GM21360 (cell line): Measurements from ENCODE around the gene ZBBX.

Source experiments
- ATAC-seq: cut with Tn5 transposase; IDR thresholded peaks from one replicate; pipeline ENCODE4 v1.9.1; 2021; ENCODE audit warnings: mild to moderate bottlenecking, moderate library complexity; ENCODE audit not compliant: unreplicated experiment

Gene ZBBX

DNA sequence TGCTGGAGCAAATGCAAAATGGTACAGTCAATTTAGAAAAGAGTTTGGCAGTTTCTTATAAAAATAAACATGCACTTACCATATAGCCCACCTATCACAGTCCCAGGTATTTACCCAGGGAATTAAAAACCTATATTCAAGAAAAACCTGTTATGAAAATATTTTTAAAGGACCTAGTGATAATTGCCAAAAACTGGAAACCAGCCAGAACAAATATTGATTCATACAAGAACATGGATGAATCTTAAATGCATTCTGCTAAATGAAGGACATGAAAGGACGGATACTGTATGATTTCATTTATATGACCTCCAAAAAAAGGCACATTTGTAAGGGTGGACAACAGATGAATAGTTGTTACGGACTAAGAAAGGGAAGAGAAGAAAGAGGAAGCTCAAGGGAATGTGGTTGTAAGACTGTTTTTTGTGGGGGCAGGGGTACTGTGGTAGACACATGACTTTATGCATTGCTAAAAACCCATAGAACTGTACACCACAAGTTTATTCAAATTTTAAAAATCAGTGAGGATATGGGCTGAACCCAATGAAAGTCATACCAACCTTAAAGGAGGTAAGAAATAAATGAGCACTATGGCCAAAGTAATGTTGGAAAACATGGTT lies 61.0 kb downstream of the ZBBX start:
- ATAC-seq, result no peak

DNA sequence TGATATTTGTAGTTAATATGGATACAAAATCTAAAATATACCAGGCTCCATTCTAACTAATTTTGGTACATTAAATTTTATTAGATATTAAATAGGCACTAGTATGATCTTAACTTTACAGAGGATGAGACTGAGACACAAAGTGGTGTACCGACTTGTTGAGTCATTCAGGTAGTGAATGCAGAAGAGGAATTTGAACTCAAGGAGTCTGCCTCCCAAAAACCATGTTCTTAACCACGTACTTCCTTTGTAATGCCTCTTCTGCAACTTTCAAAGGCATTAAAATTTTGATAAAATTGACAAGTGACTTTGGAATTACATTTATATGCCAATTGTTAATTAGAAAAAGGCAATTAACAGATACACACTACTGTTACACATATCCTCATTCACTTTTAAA lies 61.8 kb downstream of the ZBBX start:
- no peak for ATAC-seq

DNA sequence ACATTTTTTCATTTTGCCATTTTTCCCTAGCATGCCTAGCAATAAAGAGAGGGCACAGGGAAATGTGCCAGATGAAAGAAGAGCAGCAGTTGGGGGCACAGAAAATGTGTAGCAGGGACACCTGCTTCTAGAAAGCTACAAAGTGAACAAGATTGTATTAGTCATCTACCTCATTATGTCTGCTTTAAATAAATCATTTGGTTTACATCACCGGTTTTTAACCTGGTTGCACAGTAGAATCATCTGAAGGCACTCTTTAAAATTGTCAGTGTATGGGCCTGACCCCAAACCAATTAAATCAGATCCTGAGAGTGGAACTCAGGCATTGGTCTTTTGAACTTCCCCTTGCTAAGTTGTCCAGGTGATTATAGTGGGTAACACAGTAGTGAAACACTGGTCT lies 73.8 kb downstream of the ZBBX start:
- ATAC-seq, result no peak

DNA sequence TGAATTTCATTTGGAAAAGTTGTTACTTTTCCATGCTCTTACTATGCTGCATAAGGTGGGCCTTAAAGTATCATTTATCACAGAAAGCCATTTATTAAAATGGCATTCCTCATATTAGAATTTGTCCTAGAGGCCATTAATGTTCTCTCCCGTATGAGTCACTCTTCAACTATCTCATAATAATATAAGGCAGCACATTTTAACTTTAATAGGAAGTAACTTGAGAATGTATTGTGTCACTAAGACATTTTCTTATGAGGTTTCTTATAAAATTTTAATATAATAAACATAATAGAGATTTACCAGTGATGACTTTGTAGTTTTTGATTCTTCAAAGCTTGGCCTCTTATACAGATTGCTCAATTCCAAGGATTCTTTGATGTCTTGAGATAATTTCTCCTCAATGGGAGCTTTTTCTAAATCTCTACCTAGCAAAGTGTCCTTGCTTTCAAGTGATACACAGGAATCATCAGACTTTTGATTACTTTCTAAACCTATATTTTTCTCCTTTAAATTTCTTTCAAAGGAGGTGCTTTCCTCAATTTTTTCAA lies 74.7 kb downstream of the ZBBX start:
- ATAC-seq, result no peak

DNA sequence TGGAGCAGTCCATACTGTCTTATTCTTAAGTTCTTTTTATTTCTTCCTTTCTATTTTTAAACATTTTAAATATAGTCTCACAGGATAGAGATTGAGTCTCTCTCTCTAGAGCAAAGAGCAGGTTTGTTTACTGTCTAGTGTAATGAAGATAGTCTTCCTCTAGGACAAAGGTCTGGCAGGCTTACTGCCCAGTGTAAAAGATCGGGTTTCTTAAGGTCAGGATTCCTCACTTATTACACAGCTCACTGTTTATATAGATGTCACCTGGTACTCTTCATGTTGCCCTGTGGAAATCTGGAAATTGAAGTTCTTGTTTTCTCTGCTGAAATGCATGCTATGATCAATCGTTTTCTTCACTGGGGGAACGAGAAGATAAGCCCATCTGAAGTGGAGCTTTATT lies 76.0 kb downstream of the ZBBX start:
- ATAC-seq, result no peak

DNA sequence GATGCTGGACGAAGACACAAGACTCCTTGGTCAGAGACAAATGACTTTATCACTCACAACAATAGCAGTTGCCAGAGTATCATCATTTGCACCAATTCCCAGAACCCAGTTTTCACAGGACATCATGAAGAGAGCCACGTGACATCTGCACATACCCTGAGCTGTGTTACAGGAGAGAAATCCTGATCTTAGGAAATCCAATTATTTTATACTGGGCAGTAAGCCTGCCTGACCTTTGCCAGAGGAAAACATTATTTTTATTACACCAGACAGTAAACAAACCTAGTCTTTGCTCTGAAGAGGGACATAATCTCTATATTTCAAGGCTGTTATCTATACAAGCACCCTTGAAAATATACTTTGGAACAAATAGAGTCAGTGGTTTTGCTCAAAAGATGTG lies 77.4 kb downstream of the ZBBX start:
- ATAC-seq, result no peak

DNA sequence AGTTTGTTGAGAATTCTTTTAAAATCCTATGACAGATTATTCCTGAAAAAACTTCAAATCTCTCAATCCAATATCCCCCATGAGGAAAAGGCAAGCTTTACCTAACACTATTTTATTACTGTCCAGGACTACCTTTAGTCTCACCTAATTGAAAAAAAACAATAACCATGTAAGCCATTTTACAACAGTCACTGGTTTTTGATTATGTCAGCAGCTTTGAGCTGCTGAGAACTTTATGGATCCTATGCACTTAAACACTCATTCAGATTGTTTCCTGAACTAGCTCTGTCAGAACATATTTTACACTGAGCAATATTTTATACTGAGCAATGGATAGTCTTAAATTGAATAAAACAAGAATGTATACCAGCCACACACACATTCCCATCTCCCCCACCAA lies 79.9 kb downstream of the ZBBX start:
- no peak for ATAC-seq

DNA sequence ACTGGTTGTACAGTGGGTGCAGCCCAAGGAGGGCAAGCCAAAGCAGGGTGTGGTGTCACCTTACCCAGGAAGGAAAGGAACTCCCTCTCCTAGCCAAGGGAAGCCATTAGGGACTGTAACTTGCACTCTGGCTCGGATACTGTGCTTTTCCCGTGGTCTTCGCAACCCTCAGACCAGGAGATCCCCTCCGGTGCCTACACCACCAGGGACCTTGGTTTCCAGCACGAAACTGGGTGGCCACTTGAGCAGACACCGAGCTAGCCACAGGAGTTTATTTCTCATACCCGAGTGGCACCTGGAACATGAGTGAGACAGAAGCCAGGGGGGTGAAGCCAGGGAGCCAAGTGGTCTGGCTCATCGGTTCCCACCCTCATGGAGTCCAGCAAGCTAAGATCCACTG lies 90.7 kb downstream of the ZBBX start:
- no peak for ATAC-seq

DNA sequence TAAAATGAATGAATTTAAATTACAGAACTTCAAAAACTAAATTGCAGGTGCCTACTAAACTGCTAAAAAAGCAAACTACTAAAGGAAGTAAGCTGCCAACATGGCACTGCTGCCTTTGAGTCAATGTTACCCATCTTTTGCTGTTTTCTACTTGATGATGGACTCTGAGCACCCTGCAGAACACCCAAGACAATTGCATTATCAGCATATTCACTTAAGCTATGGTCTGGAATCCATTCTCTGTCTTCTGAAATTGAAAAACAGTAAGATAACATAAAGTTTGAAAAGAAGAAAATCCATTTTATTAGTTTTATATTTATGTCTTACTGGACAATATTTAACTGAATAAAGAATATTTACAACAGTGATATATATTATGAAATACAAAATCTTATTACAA lies 91.4 kb downstream of the ZBBX start:
- no peak for ATAC-seq

DNA sequence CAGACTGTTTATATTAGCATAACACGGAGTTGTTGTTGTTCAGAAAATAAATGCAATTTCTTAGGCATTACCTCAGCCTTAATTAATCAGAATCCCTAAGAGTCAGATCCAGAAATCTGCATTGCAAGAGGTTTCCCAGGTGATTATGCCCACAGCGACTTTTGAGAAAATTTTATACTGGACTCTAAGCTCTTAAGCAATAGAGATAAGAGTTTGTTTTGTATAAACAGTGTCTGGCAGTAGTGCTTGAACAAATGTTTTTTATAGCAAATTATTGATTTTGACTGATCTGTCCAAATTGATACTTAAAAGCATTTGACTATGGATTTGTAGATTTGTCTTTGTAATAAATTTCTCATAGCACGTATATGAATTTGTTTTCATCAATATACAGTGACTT lies 92.8 kb downstream of the ZBBX start:
- no peak for ATAC-seq

DNA sequence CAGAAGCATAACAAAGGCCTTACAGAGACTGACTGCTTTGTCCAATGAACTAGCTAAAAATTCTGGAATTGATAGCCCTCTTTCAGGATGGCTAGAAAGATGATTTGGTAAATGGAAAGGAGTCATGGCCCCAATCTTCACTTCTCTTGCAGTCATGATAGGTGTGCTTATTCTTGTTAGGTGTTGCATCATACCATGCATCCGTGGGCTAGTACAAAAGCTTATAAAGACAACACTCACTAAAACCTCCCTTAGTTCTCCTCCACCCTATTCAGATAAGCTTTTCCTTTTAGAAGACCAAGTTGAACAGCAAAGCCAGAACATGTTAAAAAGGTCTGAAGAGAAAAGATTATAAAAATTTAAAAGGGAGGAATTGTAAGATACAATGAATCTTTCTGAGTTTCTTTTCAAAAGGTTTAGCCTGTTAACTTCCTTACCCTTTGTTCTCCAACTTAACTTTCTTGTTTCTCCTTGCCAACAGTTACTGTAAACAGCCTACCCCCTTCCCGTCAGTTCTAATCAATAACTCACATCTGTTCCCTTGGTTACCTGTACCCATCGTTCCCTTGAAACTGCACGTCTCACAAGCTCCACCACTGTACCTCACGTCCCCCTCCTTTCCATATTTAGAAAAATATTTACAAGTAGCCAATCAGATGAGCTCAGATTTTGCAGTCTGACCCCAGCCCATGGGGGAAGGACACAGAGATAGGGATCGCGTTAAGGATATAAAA lies 105.8 kb downstream of the ZBBX start:
- no peak for ATAC-seq

DNA sequence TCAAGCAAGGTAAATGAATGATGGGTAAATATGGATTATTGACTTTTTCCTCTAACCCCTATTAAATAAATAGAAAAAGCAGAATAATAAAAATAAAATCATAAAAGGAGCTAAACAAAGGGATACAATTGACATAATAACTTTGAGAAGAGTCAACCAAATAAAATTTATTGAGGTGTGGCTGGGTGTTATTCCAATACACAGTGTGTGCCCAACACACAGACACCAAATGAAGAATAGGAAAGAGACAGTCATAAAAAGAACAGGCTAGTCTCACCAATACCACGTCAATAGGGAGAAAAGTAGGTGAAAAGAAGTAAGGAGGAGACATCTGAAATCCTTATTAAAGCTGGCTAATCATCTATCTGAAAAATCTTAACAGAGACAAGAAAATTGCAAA lies 127.1 kb downstream of the ZBBX start:
- no peak for ATAC-seq

DNA sequence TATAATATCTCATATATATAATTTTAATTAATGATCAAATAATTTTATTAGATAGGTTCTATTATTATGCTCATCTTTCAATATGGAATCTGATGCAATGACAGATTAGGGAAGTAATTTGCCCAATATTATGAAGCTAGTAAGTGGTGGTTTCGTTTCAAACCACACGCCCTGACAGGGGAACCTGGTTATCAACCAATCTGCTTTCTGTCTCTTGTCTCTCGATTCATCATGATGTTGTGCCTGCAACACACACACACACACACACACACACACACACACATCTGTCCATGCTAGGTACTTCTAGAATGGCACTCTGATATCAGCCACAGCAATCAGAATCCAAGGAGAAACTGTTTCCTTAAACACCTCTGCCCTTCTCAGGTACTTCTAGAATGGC lies 128.4 kb downstream of the ZBBX start:
- no peak for ATAC-seq

DNA sequence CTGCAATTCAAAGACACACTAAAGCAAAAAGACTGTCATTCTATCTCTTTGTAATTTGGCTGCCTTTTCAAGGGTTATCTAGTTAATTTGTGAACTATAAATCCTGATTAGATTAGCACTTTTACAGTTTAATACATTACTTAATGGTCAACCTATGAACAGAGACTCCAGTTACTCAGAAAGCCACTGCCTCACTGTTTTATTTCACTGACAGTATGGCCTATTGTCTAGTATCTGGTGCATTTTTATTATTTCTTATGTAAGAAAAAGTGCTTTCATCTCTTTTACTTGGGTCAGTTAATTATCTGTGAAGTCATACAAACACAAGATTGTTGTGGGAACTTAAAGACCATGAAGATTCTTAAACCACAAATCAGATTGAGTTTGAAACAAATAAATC lies 133.8 kb downstream of the ZBBX start:
- no peak for ATAC-seq

DNA sequence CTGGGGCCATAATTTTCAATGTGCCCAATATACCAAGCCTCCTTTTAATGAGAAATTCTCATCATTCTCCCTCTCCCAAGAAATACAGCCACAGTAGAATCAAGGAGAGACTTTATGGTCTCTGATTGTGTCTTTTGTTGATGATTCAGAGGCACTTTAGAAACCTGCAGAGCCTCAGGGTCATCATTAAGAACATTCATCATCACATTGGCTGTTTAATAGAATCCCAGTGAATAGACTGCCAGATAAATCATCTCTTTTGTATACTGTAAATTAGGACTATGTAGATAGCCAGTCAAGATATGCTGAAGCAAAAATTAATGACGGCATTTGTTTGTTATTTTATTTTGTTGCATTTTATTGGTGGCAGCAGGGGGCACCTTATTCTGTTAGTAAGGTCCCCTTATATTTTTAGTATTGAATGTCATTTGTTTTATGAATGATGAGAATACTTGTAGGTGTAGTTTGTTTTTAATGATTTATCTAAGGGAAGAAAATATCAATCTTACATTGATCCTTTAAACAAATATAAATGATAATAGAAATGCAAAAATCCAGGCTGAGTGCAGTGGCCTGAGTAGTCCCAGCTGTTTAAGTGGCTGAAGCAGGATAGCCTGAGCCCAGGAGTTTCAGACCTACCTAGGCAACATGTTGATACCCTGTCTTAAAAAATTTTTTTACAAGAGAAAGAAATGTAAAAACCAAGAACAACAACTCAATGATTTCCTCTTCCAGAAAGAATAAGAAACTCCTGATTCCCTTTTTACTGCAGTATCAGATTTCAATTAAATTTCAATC lies 138.8 kb downstream of the ZBBX start:
- no peak for ATAC-seq

DNA sequence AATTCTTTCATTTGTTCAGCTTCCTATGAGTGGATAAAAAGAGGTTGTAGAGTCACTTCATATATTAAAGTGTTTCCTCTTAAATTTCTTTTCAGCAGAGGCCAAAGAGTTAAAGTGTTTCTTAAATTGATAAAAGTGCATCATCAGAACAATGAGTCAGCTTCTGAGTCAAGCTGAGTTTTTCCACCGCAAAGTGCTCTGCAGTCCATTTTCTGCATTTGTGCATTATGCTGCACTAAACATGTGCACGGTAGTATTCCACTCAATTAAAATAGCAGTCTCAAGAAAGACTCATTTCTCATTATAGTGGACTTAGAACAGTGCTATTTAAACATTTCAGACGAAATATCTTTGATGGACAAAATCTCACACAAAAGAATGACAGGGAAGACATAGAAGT lies 152.0 kb downstream of the ZBBX start:
- no peak for ATAC-seq

DNA sequence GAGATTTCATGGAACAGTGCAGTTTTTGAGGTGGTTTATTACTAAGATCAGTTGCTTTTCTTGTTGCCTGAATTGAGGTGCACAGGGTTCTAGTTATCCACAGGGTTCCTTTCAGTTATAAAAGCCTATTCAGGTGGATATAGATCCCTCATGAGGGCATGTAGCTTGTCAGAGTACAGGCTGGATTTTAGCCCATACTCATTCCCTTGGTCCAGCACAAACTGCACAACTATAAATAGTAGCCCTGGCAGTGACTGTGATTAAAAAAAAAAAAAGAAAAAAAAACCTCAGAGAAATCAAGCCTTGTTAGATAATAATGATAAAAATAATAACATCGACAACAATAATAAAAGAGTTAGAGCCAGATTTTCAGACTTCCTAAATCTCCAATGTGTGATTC lies 154.3 kb downstream of the ZBBX start:
- no peak for ATAC-seq

DNA sequence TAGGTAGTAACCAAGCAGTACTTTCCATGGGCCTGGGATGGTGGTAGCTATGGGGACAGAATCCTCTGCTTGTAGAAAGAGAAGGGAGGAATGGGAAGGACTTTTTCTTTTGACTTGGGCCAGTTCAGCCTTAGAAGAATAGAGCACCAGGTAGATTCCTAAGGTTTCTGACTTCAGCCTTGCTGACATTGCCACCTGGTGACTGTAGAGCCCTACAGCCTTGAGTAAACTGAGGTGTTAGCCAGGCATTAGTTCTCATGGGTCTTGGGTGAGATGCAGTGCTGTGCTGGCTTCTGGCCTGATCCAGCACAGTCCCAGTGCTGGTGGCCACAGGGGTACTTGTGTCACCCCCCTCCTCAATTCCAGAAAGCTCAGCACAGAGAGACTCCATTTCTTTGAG lies 171.1 kb downstream of the ZBBX start:
- ATAC-seq, result no peak

DNA sequence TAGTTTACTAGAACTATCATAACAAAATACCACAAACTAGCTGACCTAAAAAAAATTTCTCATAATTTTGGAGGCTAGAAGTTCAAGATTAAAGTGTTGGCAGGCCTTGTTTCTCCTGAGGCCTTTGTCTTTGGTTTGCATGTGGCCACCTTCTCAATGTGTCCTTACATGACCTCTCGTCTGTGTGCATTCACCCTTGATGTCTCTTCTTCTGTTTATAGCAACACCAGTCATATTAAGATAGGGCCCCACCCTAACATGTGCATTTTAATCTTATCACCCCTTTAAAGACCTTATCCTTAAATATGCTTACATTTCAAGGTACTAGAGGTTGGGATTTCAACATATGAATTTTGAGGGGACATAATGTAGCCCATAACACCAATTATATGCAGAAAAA lies 177.0 kb downstream of the ZBBX start:
- ATAC-seq, result no peak

DNA sequence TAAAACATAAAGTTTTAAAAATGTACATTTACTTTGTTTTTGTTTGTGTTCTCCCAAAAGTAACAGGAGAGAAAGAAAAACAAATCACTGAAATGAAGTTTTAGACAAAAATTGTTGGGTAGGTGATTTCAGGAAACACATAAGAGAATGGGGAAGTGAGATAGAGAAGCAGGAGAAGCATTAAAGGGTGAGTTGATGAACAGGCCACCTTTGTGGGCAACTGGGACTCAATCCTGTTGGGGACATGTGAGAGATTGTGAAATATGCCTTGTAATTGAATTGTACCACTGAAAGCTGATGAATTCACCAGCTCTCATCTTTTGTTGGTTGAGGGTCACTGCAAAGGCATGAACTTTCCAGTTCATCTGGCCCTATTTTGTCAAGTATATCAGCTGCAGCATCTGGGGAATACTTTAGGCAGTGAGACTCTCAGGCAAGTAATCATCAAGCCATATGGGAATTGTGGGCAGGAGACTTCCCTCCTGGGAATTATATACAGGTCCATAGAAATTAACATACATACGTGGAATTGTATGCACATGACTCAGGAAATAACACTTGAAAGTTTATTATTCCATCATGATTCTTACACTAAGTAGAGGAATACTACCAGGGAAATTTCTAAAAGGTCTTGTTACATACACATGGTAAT lies 181.0 kb downstream of the ZBBX start:
- ATAC-seq, result no peak
